ENCODE data around the gene PPOX. TPM values are rescaled to one million over a fixed set of nuclear protein-coding genes. Genes with fewer than 3 reads are reported as not detected.
A peak's percentile ranks its signal among the peaks of the same experiment; 100 is the strongest.

The PPOX gene
- total RNA-seq, 1 donor from 2014 or later = 40.7 TPM

- no peak for TF ChIP-seq CTCF (IDR thresholded peaks at IDR 0.05)
- ChIA-PET CTCF (interaction anchor here (1.0 to 2.4 kb wide), 5 partner anchors 8 to 196 kb away, joined by 4 to 11 read pairs (median 5); partner anchors contain the start of genes B4GALT3, PPOX and TOMM40L), POLR2A (interaction anchor here (0.7 to 2.9 kb wide), 16 partner anchors 9 to 608 kb away, joined by 3 to 40 read pairs (median 4); partner anchors contain the start of genes B4GALT3, DEDD, KLHDC9 and NDUFS2)
- Mint-ChIP-seq H3K36me3 (ENCODE audit: low read depth) (no peaks in the 10 kb centered on the region), H3K4me3 (peak overlapping the region; percentile 77), H3K27ac (peak overlapping the region; percentile 93), H3K9me3 (no peaks in the 10 kb centered on the region), H3K4me1 (peaks cover 80% of the 10 kb centered on the region), H3K27me3 (no peaks in the 10 kb centered on the region)
- DNase-seq (peak; percentile 34), ATAC-seq (ENCODE audit: low read depth) (peak; percentile 65)
- intact Hi-C loops (cut with micrococcal nuclease) = loop anchor here (1.0 to 2.0 kb wide), 5 partner anchors 9 to 39 kb away; partner anchors contain the start of genes B4GALT3, NDUFS2 and PPOX
Measured at GRCh38 chr1:161185732-161186311, 19.6 kb downstream of the PPOX start.

DNA sequence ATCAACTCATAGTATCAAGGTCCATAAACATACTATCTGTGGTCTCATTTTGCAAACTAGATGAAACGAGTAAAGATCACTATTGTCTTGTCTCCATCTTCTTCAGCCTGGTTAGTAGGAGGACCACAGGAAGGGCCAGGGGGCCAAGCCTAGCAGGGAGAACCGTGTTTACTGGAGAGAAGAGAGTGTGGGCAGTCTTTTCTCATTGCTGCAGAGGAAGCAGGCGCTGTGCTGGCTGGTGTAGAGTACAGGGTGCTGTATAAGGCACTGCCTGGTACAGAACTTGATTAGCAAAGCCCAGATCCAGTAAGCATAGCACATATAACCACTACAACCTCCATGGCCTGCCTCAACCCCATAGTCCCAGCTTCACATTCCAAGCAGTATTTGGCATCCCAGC is 21.1 kb downstream of the PPOX start:
- intact Hi-C loops (cut with micrococcal nuclease) = no loop called here
- no peak for ATAC-seq (ENCODE audit: low read depth)
- H3K4me1 Mint-ChIP-seq = peaks cover 71% of the 10 kb centered on the region
- no peak for DNase-seq
- no peaks in the 10 kb centered on the region for H3K36me3 Mint-ChIP-seq (ENCODE audit: low read depth)
- peak overlapping the region; percentile 38 for H3K4me3 Mint-ChIP-seq
- POLR2A ChIA-PET = interaction anchor here (0.6 to 2.9 kb wide), 4 partner anchors 8 to 513 kb away, joined by 9 to 21 read pairs (median 13); partner anchors contain the start of genes B4GALT3 and PPOX
- no peaks in the 10 kb centered on the region for H3K27me3 Mint-ChIP-seq
- CTCF ChIA-PET = interaction anchor here (1.6 to 2.4 kb wide), 2 partner anchors 22 to 38 kb away, joined by 6 to 11 read pairs; partner anchors contain the start of genes PPOX and TOMM40L
- TF ChIP-seq CTCF (IDR thresholded peaks at IDR 0.05) = no peak
- H3K9me3 Mint-ChIP-seq = no peaks in the 10 kb centered on the region
- H3K27ac Mint-ChIP-seq = peak overlapping the region; percentile 93

DNA sequence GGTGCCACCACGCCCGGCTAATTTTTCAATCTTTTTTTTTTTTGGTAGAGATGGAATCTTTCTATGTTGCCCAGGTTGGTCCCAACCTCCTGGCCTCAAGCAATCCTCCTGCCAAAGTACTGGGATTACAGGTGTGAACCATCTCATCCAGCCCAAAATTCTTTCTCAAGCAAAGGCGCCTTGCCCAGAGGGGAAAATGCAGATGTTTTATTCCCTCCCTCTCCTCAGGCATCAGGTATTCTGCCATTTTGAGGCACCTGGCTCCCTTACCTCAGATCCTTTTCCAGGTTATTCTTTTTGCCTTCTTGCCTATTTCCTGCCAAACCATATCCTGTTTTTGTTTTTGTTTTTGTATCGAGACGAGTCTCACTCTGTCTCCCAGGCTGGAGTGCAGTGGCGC is 22.2 kb downstream of the PPOX start:
- ChIA-PET POLR2A (interaction anchor here (0.6 to 0.8 kb wide), 3 partner anchors 11 to 542 kb away, joined by 3 to 6 read pairs (median 3); partner anchors contain the start of genes B4GALT3 and PPOX), CTCF (no interaction called here)
- Mint-ChIP-seq H3K4me1 (peaks cover 73% of the 10 kb centered on the region), H3K27me3 (no peaks in the 10 kb centered on the region), H3K4me3 (no peak overlapping the region), H3K27ac (peak overlapping the region; percentile 77), H3K9me3 (no peaks in the 10 kb centered on the region), H3K36me3 (ENCODE audit: low read depth) (no peaks in the 10 kb centered on the region)
- intact Hi-C loops (cut with micrococcal nuclease) = no loop called here
- no peak for ATAC-seq (ENCODE audit: low read depth)
- TF ChIP-seq CTCF (IDR thresholded peaks at IDR 0.05) = no peak
- no peak for DNase-seq

GRCh38 chr1:161189036-161189435 is 22.8 kb downstream of the PPOX start:
- no peak overlapping the region for H3K4me3 Mint-ChIP-seq
- TF ChIP-seq CTCF (IDR thresholded peaks at IDR 0.05) = no peak
- ATAC-seq (ENCODE audit: low read depth) (no peak), DNase-seq (no peak)
- peaks cover 70% of the 10 kb centered on the region for H3K4me1 Mint-ChIP-seq
- POLR2A ChIA-PET = no interaction called here
- intact Hi-C loops (cut with micrococcal nuclease) = no loop called here
- H3K27me3 Mint-ChIP-seq = no peaks in the 10 kb centered on the region
- no peaks in the 10 kb centered on the region for H3K36me3 Mint-ChIP-seq (ENCODE audit: low read depth)
- CTCF ChIA-PET = no interaction called here
- H3K9me3 Mint-ChIP-seq = no peaks in the 10 kb centered on the region
- H3K27ac Mint-ChIP-seq = peak overlapping the region; percentile 76

DNA sequence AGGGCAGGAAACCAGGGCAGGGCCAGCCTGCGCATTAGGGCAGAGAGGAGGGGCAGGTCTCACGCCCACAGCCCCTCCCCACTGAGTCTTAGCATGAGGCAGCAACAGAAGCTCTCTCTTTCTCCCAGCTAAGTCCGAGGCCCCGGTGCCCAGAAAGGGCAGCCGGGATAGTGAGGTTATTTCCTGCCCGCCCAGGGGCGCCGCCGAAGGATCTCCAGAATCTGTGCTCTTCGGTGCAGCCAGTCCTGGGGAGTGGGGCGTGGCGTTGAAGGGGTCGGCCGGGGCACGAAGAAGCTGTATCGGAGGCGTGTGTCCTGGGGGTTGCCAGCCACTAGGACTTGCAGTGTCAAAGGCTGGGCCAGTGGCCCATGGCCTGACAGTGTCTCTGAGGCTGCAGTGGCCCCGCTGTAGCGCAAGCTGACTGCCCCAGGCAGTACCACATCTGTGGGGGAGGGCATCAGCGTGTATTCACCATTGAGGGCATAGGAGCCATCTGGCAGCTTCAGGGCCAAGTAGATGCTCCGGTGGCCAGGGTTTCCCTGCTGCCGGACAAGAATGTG is 24.8 kb downstream of the PPOX start:
- CTCF ChIA-PET = interaction anchor here (0.7 to 5.0 kb wide), 10 partner anchors 10 to 198 kb away, joined by 3 to 40 read pairs (median 6); partner anchors contain the start of genes CFAP126, FCER1G, PCP4L1 and PPOX
- intact Hi-C loops (cut with micrococcal nuclease) = loop anchor here (5.0 kb wide), 1 partner anchor 101 kb away; no protein-coding TSS in a partner anchor
- peaks cover 68% of the 10 kb centered on the region for H3K4me1 Mint-ChIP-seq
- TF ChIP-seq CTCF (IDR thresholded peaks at IDR 0.05) = no peak
- no peaks in the 10 kb centered on the region for H3K36me3 Mint-ChIP-seq (ENCODE audit: low read depth)
- POLR2A ChIA-PET = interaction anchor here (0.5 to 3.3 kb wide), 4 partner anchors 9 to 17 kb away, joined by 3 to 23 read pairs (median 7); partner anchors contain the start of genes B4GALT3 and NDUFS2
- no peaks in the 10 kb centered on the region for H3K27me3 Mint-ChIP-seq
- no peak for ATAC-seq (ENCODE audit: low read depth)
- H3K4me3 Mint-ChIP-seq = no peak overlapping the region
- no peaks in the 10 kb centered on the region for H3K9me3 Mint-ChIP-seq
- no peak for DNase-seq
- H3K27ac Mint-ChIP-seq = no peak overlapping the region

Data from activated B cell treated with CpG ODN at 0.5 μM for 24 hours (primary cell).